ENCODE results near the gene SNRNP48. TPM values are rescaled to one million over a fixed set of nuclear protein-coding genes. Genes with fewer than 3 reads are reported as not detected.

SNRNP48 gene
- total and polyA plus RNA-seq, 9 donors: 11.4 to 15.9 (median 12.7) TPM

DNA sequence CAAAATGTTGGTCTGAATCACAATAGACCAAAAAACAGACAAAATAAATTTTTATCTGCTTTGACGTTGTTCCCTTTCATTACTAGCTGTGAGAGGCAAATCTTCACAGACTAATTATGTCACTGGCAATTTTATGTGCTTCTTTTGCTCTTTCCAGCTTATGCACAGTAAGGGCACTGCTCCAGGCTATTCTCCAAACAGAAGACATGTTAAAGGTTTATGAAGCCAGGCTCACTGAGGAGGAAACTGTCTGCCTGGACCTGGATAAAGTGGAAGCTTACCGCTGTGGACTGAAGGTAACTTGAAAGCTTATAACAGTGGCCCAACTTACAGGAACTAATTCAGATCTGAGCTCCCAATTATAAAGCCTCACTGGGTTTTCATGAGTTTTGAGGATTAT lies 15.5 kb upstream of the SNRNP48 start:
- no peak overlapping the region for H3K4me3 ChIP-seq (ENCODE audit: low read length)
- no peak for DNase-seq
- no peaks in the 10 kb centered on the region for H3K36me3 ChIP-seq (ENCODE audit: control insufficient read depth, insufficient read depth, low read length)
- no CpG with 5 or more reads among the region's 2 CpGs for WGBS (ENCODE audit: insufficient coverage)
- no peaks in the 10 kb centered on the region for H3K27me3 ChIP-seq (ENCODE audit: control insufficient read depth, insufficient read depth, low read length)
- H3K27ac ChIP-seq (ENCODE audit: low read length): no peak overlapping the region
- H3K9me3 ChIP-seq (replicated peaks; ENCODE audit: control insufficient read depth, low read depth, low read length): no peaks in the 10 kb centered on the region
- no peaks in the 10 kb centered on the region for H3K4me1 ChIP-seq (ENCODE audit: control insufficient read depth, insufficient read depth, low read length)

DNA sequence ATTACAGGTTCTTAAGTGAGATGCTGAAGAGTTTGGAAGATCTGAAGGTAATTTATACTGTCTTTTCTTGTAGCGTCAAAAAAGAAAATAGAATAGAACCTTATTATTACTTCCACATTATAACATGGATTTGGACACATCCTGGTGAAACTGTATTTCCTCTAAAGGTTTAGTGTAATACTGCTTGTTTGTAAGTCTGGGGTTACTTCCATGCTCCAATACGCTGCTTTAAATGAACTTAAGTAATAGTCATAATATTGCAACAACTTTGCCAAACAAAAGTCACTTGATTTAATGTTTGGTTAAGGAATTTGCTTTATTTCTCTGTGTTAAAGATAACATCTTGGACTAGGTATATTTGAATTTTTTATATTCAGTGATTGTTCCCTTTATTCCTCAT lies 11.5 kb upstream of the SNRNP48 start:
- no peaks in the 10 kb centered on the region for H3K36me3 ChIP-seq (ENCODE audit: control insufficient read depth, insufficient read depth, low read length)
- no peak for DNase-seq
- no peaks in the 10 kb centered on the region for H3K9me3 ChIP-seq (replicated peaks; ENCODE audit: control insufficient read depth, low read depth, low read length)
- WGBS (ENCODE audit: insufficient coverage): no CpG with 5 or more reads among the region's 2 CpGs
- peaks cover 4% of the 10 kb centered on the region for H3K27me3 ChIP-seq (ENCODE audit: control insufficient read depth, insufficient read depth, low read length)
- H3K4me3 ChIP-seq (ENCODE audit: low read length): no peak overlapping the region
- no peaks in the 10 kb centered on the region for H3K4me1 ChIP-seq (ENCODE audit: control insufficient read depth, insufficient read depth, low read length)
- H3K27ac ChIP-seq (ENCODE audit: low read length): no peak overlapping the region

- no peak overlapping the region for H3K27ac ChIP-seq (ENCODE audit: low read length)
- WGBS (ENCODE audit: insufficient coverage): 86% methylated on average over 1 of the region's 2 CpGs
- no peaks in the 10 kb centered on the region for H3K4me1 ChIP-seq (ENCODE audit: control insufficient read depth, insufficient read depth, low read length)
- H3K9me3 ChIP-seq (replicated peaks; ENCODE audit: control insufficient read depth, low read depth, low read length): no peaks in the 10 kb centered on the region
- no peak for DNase-seq
- no peaks in the 10 kb centered on the region for H3K36me3 ChIP-seq (ENCODE audit: control insufficient read depth, insufficient read depth, low read length)
- no peak overlapping the region for H3K4me3 ChIP-seq (ENCODE audit: low read length)
- H3K27me3 ChIP-seq (ENCODE audit: control insufficient read depth, insufficient read depth, low read length): peaks cover 4% of the 10 kb centered on the region
Observed at GRCh38 chr6:7578931-7579330, 11.1 kb upstream of the SNRNP48 start.

- Histone ChIP-seq H3K4me3 (ENCODE audit: low read length) (no peak overlapping the region), H3K27ac (ENCODE audit: low read length) (no peak overlapping the region), H3K27me3 (ENCODE audit: control insufficient read depth, insufficient read depth, low read length) (peaks cover 4% of the 10 kb centered on the region), H3K4me1 (ENCODE audit: control insufficient read depth, insufficient read depth, low read length) (no peaks in the 10 kb centered on the region), H3K36me3 (ENCODE audit: control insufficient read depth, insufficient read depth, low read length) (no peaks in the 10 kb centered on the region), H3K9me3 (replicated peaks; ENCODE audit: control insufficient read depth, low read depth, low read length) (no peaks in the 10 kb centered on the region)
- DNase-seq: no peak
- 91% methylated on average over 9 of the region's 9 CpGs for WGBS (ENCODE audit: insufficient coverage)
Observed at GRCh38 chr6:7579851-7580250, 10.1 kb upstream of the SNRNP48 start.

- no peak overlapping the region for H3K4me3 ChIP-seq (ENCODE audit: low read length)
- 86% methylated on average over 12 of the region's 13 CpGs for WGBS (ENCODE audit: insufficient coverage)
- H3K27ac ChIP-seq (ENCODE audit: low read length): no peak overlapping the region
- no peaks in the 10 kb centered on the region for H3K36me3 ChIP-seq (ENCODE audit: control insufficient read depth, insufficient read depth, low read length)
- H3K4me1 ChIP-seq (ENCODE audit: control insufficient read depth, insufficient read depth, low read length): no peaks in the 10 kb centered on the region
- H3K9me3 ChIP-seq (replicated peaks; ENCODE audit: control insufficient read depth, low read depth, low read length): no peaks in the 10 kb centered on the region
- no peak for DNase-seq
- peaks cover 10% of the 10 kb centered on the region for H3K27me3 ChIP-seq (ENCODE audit: control insufficient read depth, insufficient read depth, low read length)
Observed at GRCh38 chr6:7580537-7580926, 9.5 kb upstream of the SNRNP48 start.

DNA sequence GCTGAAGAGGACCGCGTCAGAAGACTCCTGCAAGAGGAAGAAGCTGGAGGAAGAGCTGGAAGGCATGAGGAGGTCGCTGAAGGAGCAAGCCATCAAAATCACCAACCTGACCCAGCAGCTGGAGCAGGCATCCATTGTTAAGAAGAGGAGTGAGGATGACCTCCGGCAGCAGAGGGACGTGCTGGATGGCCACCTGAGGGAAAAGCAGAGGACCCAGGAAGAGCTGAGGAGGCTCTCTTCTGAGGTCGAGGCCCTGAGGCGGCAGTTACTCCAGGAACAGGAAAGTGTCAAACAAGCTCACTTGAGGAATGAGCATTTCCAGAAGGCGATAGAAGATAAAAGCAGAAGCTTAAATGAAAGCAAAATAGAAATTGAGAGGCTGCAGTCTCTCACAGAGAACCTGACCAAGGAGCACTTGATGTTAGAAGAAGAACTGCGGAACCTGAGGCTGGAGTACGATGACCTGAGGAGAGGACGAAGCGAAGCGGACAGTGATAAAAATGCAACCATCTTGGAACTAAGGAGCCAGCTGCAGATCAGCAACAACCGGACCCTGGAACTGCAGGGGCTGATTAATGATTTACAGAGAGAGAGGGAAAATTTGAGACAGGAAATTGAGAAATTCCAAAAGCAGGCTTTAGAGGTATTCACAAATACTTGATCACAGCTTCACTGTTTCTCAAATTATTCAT lies 8.9 kb upstream of the SNRNP48 start:
- no peak overlapping the region for H3K4me3 ChIP-seq (ENCODE audit: low read length)
- no peaks in the 10 kb centered on the region for H3K4me1 ChIP-seq (ENCODE audit: control insufficient read depth, insufficient read depth, low read length)
- no peaks in the 10 kb centered on the region for H3K9me3 ChIP-seq (replicated peaks; ENCODE audit: control insufficient read depth, low read depth, low read length)
- no peak for DNase-seq
- WGBS (ENCODE audit: insufficient coverage): 75% methylated on average over 12 of the region's 14 CpGs
- peaks cover 10% of the 10 kb centered on the region for H3K27me3 ChIP-seq (ENCODE audit: control insufficient read depth, insufficient read depth, low read length)
- no peak overlapping the region for H3K27ac ChIP-seq (ENCODE audit: low read length)
- H3K36me3 ChIP-seq (ENCODE audit: control insufficient read depth, insufficient read depth, low read length): no peaks in the 10 kb centered on the region

DNA sequence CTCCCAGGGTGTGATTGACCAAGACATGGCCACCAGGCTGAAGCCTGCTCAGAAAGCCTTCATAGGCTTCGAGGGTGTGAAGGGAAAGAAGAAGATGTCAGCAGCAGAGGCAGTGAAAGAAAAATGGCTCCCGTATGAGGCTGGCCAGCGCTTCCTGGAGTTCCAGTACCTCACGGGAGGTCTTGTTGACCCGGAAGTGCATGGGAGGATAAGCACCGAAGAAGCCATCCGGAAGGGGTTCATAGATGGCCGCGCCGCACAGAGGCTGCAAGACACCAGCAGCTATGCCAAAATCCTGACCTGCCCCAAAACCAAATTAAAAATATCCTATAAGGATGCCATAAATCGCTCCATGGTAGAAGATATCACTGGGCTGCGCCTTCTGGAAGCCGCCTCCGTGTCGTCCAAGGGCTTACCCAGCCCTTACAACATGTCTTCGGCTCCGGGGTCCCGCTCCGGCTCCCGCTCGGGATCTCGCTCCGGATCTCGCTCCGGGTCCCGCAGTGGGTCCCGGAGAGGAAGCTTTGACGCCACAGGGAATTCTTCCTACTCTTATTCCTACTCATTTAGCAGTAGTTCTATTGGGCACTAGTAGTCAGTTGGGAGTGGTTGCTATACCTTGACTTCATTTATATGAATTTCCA lies 4.6 kb upstream of the SNRNP48 start:
- H3K27me3 ChIP-seq (ENCODE audit: control insufficient read depth, insufficient read depth, low read length): peaks cover 10% of the 10 kb centered on the region
- DNase-seq: no peak
- 95% methylated on average over 14 of the region's 28 CpGs for WGBS (ENCODE audit: insufficient coverage)
- no peaks in the 10 kb centered on the region for H3K36me3 ChIP-seq (ENCODE audit: control insufficient read depth, insufficient read depth, low read length)
- H3K4me3 ChIP-seq (ENCODE audit: low read length): no peak overlapping the region
- no peak overlapping the region for H3K27ac ChIP-seq (ENCODE audit: low read length)
- no peaks in the 10 kb centered on the region for H3K4me1 ChIP-seq (ENCODE audit: control insufficient read depth, insufficient read depth, low read length)
- no peaks in the 10 kb centered on the region for H3K9me3 ChIP-seq (replicated peaks; ENCODE audit: control insufficient read depth, low read depth, low read length)

GRCh38 chr6:7587631-7588100 lies 2.3 kb upstream of the SNRNP48 start:
- H3K4me3 ChIP-seq (ENCODE audit: low read length): no peak overlapping the region
- no peaks in the 10 kb centered on the region for H3K9me3 ChIP-seq (replicated peaks; ENCODE audit: control insufficient read depth, low read depth, low read length)
- DNase-seq: no peak
- peaks cover 6% of the 10 kb centered on the region for H3K27me3 ChIP-seq (ENCODE audit: control insufficient read depth, insufficient read depth, low read length)
- no peaks in the 10 kb centered on the region for H3K36me3 ChIP-seq (ENCODE audit: control insufficient read depth, insufficient read depth, low read length)
- 100% methylated on average over 2 of the region's 3 CpGs for WGBS (ENCODE audit: insufficient coverage)
- no peak overlapping the region for H3K27ac ChIP-seq (ENCODE audit: low read length)
- peaks cover 6% of the 10 kb centered on the region for H3K4me1 ChIP-seq (ENCODE audit: control insufficient read depth, insufficient read depth, low read length)

DNA sequence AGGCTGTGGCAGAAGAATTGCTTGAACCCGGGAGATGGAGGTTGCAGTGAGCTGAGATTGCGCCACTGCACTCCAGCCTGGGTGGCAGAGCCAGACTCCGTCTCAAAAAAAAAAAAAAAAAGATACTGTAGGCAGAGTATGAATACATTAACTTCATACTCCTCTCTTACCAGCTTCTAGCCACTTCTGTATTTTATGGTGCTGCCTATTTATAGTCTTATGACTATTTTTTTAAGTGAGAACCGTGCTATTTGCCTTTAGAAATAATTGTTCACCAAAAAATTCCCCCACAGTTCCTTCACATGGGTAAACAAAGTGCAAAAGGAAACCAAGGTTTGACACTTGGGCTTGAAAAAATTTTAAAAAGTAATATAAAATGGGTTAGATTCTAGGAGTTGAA lies 1.5 kb upstream of the SNRNP48 start:
- DNase-seq: no peak
- Histone ChIP-seq H3K27ac (ENCODE audit: low read length) (no peak overlapping the region), H3K27me3 (ENCODE audit: control insufficient read depth, insufficient read depth, low read length) (peaks cover 6% of the 10 kb centered on the region), H3K4me3 (ENCODE audit: low read length) (no peak overlapping the region), H3K9me3 (replicated peaks; ENCODE audit: control insufficient read depth, low read depth, low read length) (no peaks in the 10 kb centered on the region), H3K4me1 (ENCODE audit: control insufficient read depth, insufficient read depth, low read length) (peaks cover 6% of the 10 kb centered on the region), H3K36me3 (ENCODE audit: control insufficient read depth, insufficient read depth, low read length) (no peaks in the 10 kb centered on the region)
- no CpG with 5 or more reads among the region's 4 CpGs for WGBS (ENCODE audit: insufficient coverage)

GRCh38 chr6:7589221-7589620 lies 777 bp upstream of the SNRNP48 start:
- H3K4me3 ChIP-seq (ENCODE audit: low read length): no peak overlapping the region
- H3K9me3 ChIP-seq (replicated peaks; ENCODE audit: control insufficient read depth, low read depth, low read length): no peaks in the 10 kb centered on the region
- WGBS (ENCODE audit: insufficient coverage): no CpG with 5 or more reads among the region's 3 CpGs
- H3K27ac ChIP-seq (ENCODE audit: low read length): no peak overlapping the region
- peaks cover 6% of the 10 kb centered on the region for H3K27me3 ChIP-seq (ENCODE audit: control insufficient read depth, insufficient read depth, low read length)
- no peak for DNase-seq
- H3K4me1 ChIP-seq (ENCODE audit: control insufficient read depth, insufficient read depth, low read length): peaks cover 6% of the 10 kb centered on the region
- H3K36me3 ChIP-seq (ENCODE audit: control insufficient read depth, insufficient read depth, low read length): no peaks in the 10 kb centered on the region

Measured in muscle of leg (tissue), 11 donors.